ENCODE results near the gene RHOU. TPM values are rescaled to one million over a fixed set of nuclear protein-coding genes. Genes with fewer than 3 reads are reported as not detected.

Gene RHOU
- total RNA-seq, 2 experiments from 2014 or later = 1.2 TPM

- Mint-ChIP-seq H3K4me1 (ENCODE audit: low read depth) (peaks cover 7% of the 10 kb centered on the region), H3K4me3 (no peak overlapping the region), H3K27ac (no peak overlapping the region), H3K27me3 (no peaks in the 10 kb centered on the region), H3K36me3 (ENCODE audit: low read depth) (no peaks in the 10 kb centered on the region), H3K9me3 (no peaks in the 10 kb centered on the region)
- POLR2A ChIA-PET = interaction anchor here (0.8 kb wide), 1 partner anchor 9 kb away, joined by 3 read pairs; no protein-coding TSS in a partner anchor
- intact Hi-C loops (cut with micrococcal nuclease) = no loop called here
- no peak for ATAC-seq
- TF ChIP-seq CTCF (IDR thresholded peaks at IDR 0.05) = no peak
- CTCF ChIA-PET = no interaction called here
- DNase-seq = no peak
Observed at GRCh38 chr1:228747301-228747935, 12.1 kb downstream of the RHOU start.

GRCh38 chr1:228748029-228748428 lies 12.8 kb downstream of the RHOU start:
- peaks cover 3% of the 10 kb centered on the region for H3K27me3 Mint-ChIP-seq
- ChIA-PET POLR2A (interaction anchor here (0.8 kb wide), 1 partner anchor 9 kb away, joined by 3 read pairs; no protein-coding TSS in a partner anchor), CTCF (no interaction called here)
- H3K36me3 Mint-ChIP-seq (ENCODE audit: low read depth) = no peaks in the 10 kb centered on the region
- H3K4me1 Mint-ChIP-seq (ENCODE audit: low read depth) = peaks cover 7% of the 10 kb centered on the region
- TF ChIP-seq CTCF (IDR thresholded peaks at IDR 0.05) = no peak
- no peaks in the 10 kb centered on the region for H3K9me3 Mint-ChIP-seq
- no peak for DNase-seq
- no peak overlapping the region for H3K27ac Mint-ChIP-seq
- intact Hi-C loops (cut with micrococcal nuclease) = no loop called here
- no peak for ATAC-seq
- H3K4me3 Mint-ChIP-seq = no peak overlapping the region

- Mint-ChIP-seq H3K27me3 (peaks cover 4% of the 10 kb centered on the region), H3K27ac (no peak overlapping the region), H3K4me3 (no peak overlapping the region), H3K9me3 (no peaks in the 10 kb centered on the region), H3K4me1 (ENCODE audit: low read depth) (peaks cover 7% of the 10 kb centered on the region), H3K36me3 (ENCODE audit: low read depth) (no peaks in the 10 kb centered on the region)
- ATAC-seq (peak; percentile 78), DNase-seq (peak; percentile 25)
- intact Hi-C loops (cut with micrococcal nuclease) = no loop called here
- POLR2A ChIA-PET = interaction anchor here (0.8 kb wide), 1 partner anchor 10 kb away, joined by 3 read pairs; no protein-coding TSS in a partner anchor
- CTCF ChIA-PET = interaction anchor here (1.3 kb wide), 1 partner anchor 479 kb away, joined by 3 read pairs; no protein-coding TSS in a partner anchor
- no peak for TF ChIP-seq CTCF (IDR thresholded peaks at IDR 0.05)
Observed at GRCh38 chr1:228748431-228748830, 13.2 kb downstream of the RHOU start.

GRCh38 chr1:228749765-228750164 lies 14.5 kb downstream of the RHOU start:
- intact Hi-C loops (cut with micrococcal nuclease) = no loop called here

More at GRCh38 chr1:228749765-228750164, 14.5 kb downstream of the RHOU start:
- no peak for TF ChIP-seq CTCF (IDR thresholded peaks at IDR 0.05)
- H3K9me3 Mint-ChIP-seq = no peaks in the 10 kb centered on the region
- DNase-seq (no peak), ATAC-seq (no peak)
- peaks cover 8% of the 10 kb centered on the region for H3K27me3 Mint-ChIP-seq
- H3K27ac Mint-ChIP-seq = no peak overlapping the region
- CTCF ChIA-PET = interaction anchor here (1.3 kb wide), 1 partner anchor 478 kb away, joined by 3 read pairs; no protein-coding TSS in a partner anchor
- peaks cover 7% of the 10 kb centered on the region for H3K4me1 Mint-ChIP-seq (ENCODE audit: low read depth)
- POLR2A ChIA-PET = no interaction called here
- no peak overlapping the region for H3K4me3 Mint-ChIP-seq
- no peaks in the 10 kb centered on the region for H3K36me3 Mint-ChIP-seq (ENCODE audit: low read depth)

Measured in activated CD8-positive, alpha-beta T cell treated with anti-CD3 and anti-CD28 coated beads for 36 hours (primary cell).